Ishikawa (cell line): ENCODE data around the gene SDCCAG8.

ENCODE experiments used
- CEBPB ChIP-seq: IDR thresholded peaks from 2 replicates; pipeline ENCODE4 v1.6.1; 2012
- CREB1 ChIP-seq: IDR thresholded peaks from 2 replicates; pipeline ENCODE4 v1.6.1; 2012; ENCODE audit warnings: low read depth
- EGR1 ChIP-seq: IDR thresholded peaks from 2 replicates; pipeline ENCODE4 v1.6.1; 2012
- EP300 ChIP-seq: IDR thresholded peaks from 2 replicates; pipeline ENCODE4 v1.6.1; 2012; ENCODE audit warnings: borderline replicate concordance
- FOXM1 ChIP-seq: IDR thresholded peaks from 2 replicates; pipeline ENCODE4 v1.6.1; 2012; ENCODE audit warnings: low read depth, borderline replicate concordance
- MAX ChIP-seq: IDR thresholded peaks from 2 replicates; pipeline ENCODE4 v1.6.1; 2012
- NFIC ChIP-seq: IDR thresholded peaks from 2 replicates; pipeline ENCODE4 v1.6.1; 2012
- RAD21 ChIP-seq: IDR thresholded peaks from 2 replicates; pipeline ENCODE4 v1.6.1; 2012; ENCODE audit warnings: low read depth
- REST ChIP-seq: IDR thresholded peaks from 2 replicates; pipeline ENCODE4 v1.6.1; 2012; ENCODE audit warnings: low read depth, mild to moderate bottlenecking
- TAF1 ChIP-seq: IDR thresholded peaks from 2 replicates; pipeline ENCODE4 v1.6.1; 2012; ENCODE audit warnings: low read depth, mild to moderate bottlenecking
- TCF12 ChIP-seq: IDR thresholded peaks from 2 replicates; pipeline ENCODE4 v1.6.1; 2012; ENCODE audit warnings: low read depth
- TEAD4 ChIP-seq: IDR thresholded peaks from 2 replicates; pipeline ENCODE4 v1.6.1; 2012
- USF1 ChIP-seq: IDR thresholded peaks from 2 replicates; pipeline ENCODE4 v1.6.1; 2012
- YY1 ChIP-seq: IDR thresholded peaks from 2 replicates; pipeline ENCODE4 v1.6.1; 2012; ENCODE audit warnings: low read depth
- ZBTB7A ChIP-seq: IDR thresholded peaks from 2 replicates; pipeline ENCODE4 v1.6.1; 2012; ENCODE audit warnings: low read depth

Gene SDCCAG8

GRCh38 chr1:243390162-243390791 lies 134.4 kb downstream of the SDCCAG8 start:
- no peak for TF ChIP-seq FOXM1

- no peak for TF ChIP-seq YY1
- no peak for TF ChIP-seq ZBTB7A
- no peak for TF ChIP-seq TAF1
- TF ChIP-seq REST: no peak
- TF ChIP-seq EP300: no peak
- no peak for TF ChIP-seq EGR1
- no peak for TF ChIP-seq CREB1
- TF ChIP-seq MAX: no peak
- no peak for TF ChIP-seq NFIC
- no peak for TF ChIP-seq TCF12
Measured at GRCh38 chr1:243391355-243391754, 135.5 kb downstream of the SDCCAG8 start.

GRCh38 chr1:243393096-243393495 lies 137.3 kb downstream of the SDCCAG8 start:
- TF ChIP-seq RAD21 (no peak), CEBPB (no peak), CREB1 (no peak), TCF12 (no peak), MAX (no peak), YY1 (no peak), ZBTB7A (no peak), TAF1 (no peak), TEAD4 (no peak), NFIC (no peak), USF1 (no peak), FOXM1 (no peak), EGR1 (no peak), REST (no peak), EP300 (no peak)

- TF ChIP-seq TAF1 (no peak), ZBTB7A (no peak), FOXM1 (no peak), CREB1 (no peak), USF1 (no peak), EP300 (no peak), YY1 (no peak), REST (no peak), EGR1 (no peak), TCF12 (no peak)
Measured at GRCh38 chr1:243394066-243394465, 138.2 kb downstream of the SDCCAG8 start.
